ENCODE measurements around the gene FAM131B.

DNA sequence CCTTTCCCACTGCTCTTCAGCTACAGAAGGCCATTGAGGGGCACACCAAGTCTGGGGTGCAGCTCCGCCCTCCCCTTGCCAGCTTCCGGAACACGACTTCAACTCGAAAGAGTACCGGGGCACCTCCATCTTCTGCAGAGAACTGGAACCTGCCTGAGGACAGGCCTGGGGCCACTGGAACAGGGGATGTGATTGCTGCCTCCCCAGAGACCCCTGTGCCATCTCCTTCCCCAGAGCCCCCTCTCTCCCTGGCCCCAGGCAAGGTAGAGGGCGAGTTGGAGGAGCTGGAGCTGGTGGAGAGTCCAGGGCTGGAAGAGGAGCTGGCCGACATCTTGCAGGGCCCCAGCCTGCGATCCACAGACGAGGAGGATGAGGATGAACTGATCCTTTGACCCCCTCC lies 10.9 kb downstream of the FAM131B start:
- no peak for TF ChIP-seq EZH2 (optimal IDR thresholded peaks at IDR 0.05; ENCODE audit: low read depth, low read length)
- TF ChIP-seq, protein P1, sequence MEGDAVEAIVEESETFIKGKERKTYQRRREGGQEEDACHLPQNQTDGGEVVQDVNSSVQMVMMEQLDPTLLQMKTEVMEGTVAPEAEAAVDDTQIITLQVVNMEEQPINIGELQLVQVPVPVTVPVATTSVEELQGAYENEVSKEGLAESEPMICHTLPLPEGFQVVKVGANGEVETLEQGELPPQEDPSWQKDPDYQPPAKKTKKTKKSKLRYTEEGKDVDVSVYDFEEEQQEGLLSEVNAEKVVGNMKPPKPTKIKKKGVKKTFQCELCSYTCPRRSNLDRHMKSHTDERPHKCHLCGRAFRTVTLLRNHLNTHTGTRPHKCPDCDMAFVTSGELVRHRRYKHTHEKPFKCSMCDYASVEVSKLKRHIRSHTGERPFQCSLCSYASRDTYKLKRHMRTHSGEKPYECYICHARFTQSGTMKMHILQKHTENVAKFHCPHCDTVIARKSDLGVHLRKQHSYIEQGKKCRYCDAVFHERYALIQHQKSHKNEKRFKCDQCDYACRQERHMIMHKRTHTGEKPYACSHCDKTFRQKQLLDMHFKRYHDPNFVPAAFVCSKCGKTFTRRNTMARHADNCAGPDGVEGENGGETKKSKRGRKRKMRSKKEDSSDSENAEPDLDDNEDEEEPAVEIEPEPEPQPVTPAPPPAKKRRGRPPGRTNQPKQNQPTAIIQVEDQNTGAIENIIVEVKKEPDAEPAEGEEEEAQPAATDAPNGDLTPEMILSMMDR (IDR thresholded peaks at IDR 0.05; ENCODE audit: low read length), result no peak
- TF ChIP-seq EZH2phosphoT487 (IDR thresholded peaks at IDR 0.05; ENCODE audit: low read length), result no peak

Data from MM.1S (cell line).